GM19043 (cell line): ENCODE data around the gene PATE4.
"Not testable (repeated sequence)": the region's sequence is repeated elsewhere in the genome, so short reads cannot be mapped to it uniquely, and the experiment has no call there.

Experiments
- ATAC-seq: cut with Tn5 transposase; IDR thresholded peaks from one replicate; pipeline ENCODE4 v1.9.1; 2021; ENCODE audit warnings: low read depth; ENCODE audit not compliant: unreplicated experiment

The PATE4 gene

GRCh38 chr11:125833016-125833415 is at the start of gene PATE4:
Gene PATE4 (plus strand): TSS chr11:125833316. CDS start chr11:125833360, 44 bp downstream.
- no peak for ATAC-seq

- ATAC-seq = no peak
Measured at GRCh38 chr11:125784678-125785077, 48.4 kb upstream of the PATE4 start.

GRCh38 chr11:125787827-125788226 is 45.3 kb upstream of the PATE4 start, which contains the start of gene PATE3:
Gene PATE3 (plus strand): TSS chr11:125788127. CDS start chr11:125788152, 25 bp downstream.
- ATAC-seq = no peak

- no peak for ATAC-seq
Measured at GRCh38 chr11:125790825-125791224, 42.3 kb upstream of the PATE4 start.

GRCh38 chr11:125797641-125798040 is 35.5 kb upstream of the PATE4 start:
- ATAC-seq = no peak

GRCh38 chr11:125799808-125800207 is 33.3 kb upstream of the PATE4 start:
- no peak for ATAC-seq

GRCh38 chr11:125802387-125802786 is 30.7 kb upstream of the PATE4 start:
- ATAC-seq = no peak

GRCh38 chr11:125807909-125808308 is 25.2 kb upstream of the PATE4 start:
- no peak for ATAC-seq

- ATAC-seq = no peak
Measured at GRCh38 chr11:125835748-125836147, 2.6 kb downstream of the PATE4 start.

- no peak for ATAC-seq
Measured at GRCh38 chr11:125842321-125842948, 9.3 kb downstream of the PATE4 start.

GRCh38 chr11:125846188-125846587 is 13.1 kb downstream of the PATE4 start:
- no peak for ATAC-seq

GRCh38 chr11:125857670-125858069 is 24.6 kb downstream of the PATE4 start:
- not testable (repeated sequence) for ATAC-seq

- not testable (repeated sequence) for ATAC-seq
Measured at GRCh38 chr11:125862786-125863185, 29.7 kb downstream of the PATE4 start.

- not testable (repeated sequence) for ATAC-seq
Measured at GRCh38 chr11:125865354-125865753, 32.2 kb downstream of the PATE4 start.

- ATAC-seq = no peak
Measured at GRCh38 chr11:125869521-125869920, 36.4 kb downstream of the PATE4 start.

GRCh38 chr11:125871391-125872137 is 38.4 kb downstream of the PATE4 start:
- ATAC-seq = no peak

GRCh38 chr11:125872138-125872491 is 39.0 kb downstream of the PATE4 start:
- no peak for ATAC-seq

GRCh38 chr11:125873881-125874555 is 40.9 kb downstream of the PATE4 start:
- ATAC-seq = no peak

GRCh38 chr11:125874556-125875124 is 41.5 kb downstream of the PATE4 start:
- ATAC-seq = peak; percentile 75

- ATAC-seq = no peak
Measured at GRCh38 chr11:125881291-125881690, 48.2 kb downstream of the PATE4 start.

GRCh38 chr11:125883375-125883774 is 50.3 kb downstream of the PATE4 start:
- ATAC-seq = no peak
